Keratinocyte (primary cell): ENCODE data around the gene SORT1.

ENCODE experiments used
- EZH2 ChIP-seq: IDR thresholded peaks from one replicate; pipeline ENCODE4 v1.6.1; 2012; ENCODE audit warnings: inconsistent platforms, mild to moderate bottlenecking, low read length, moderate library complexity
- TF ChIP-seq, protein P1 (sequence below), 3 experiments: IDR thresholded peaks in 1 of 3; conservative IDR thresholded peaks in 1 of 3; optimal IDR thresholded peaks in 1 of 3; 2 replicates in 2 of 3; 3 replicates in 1 of 3; pipeline versions ENCODE3 to v1.5.1; 2011; ENCODE audit warnings: low read length in 3 of 3, mild to moderate bottlenecking in 3 of 3, moderate library complexity in 2 of 3, control low read depth in 1 of 3, inconsistent platforms in 1 of 3; ENCODE audit not compliant: insufficient read depth in 2 of 3; ENCODE audit errors: extremely low read depth in 1 of 3

DNA sequence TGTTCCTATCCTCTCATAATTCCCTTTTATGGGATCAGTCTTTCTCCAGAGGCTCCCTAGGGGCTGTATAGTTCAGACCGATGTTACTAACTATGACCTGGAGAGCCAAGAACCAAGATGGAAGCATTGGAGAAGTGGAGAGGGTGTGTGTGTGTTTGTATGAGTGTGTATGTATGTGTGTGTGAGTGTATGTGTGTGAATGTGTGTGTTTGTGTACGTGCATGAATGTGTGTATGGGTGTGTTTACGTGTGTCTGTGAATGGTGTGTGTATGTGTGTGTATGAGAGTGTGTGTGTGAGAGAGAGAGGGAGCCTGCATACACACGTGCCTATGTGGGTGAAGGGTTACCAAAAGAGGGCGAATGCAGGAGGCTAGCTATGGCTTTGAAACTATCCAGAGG, 95.8 kb downstream of the SORT1 start:
- TF ChIP-seq, protein P1, sequence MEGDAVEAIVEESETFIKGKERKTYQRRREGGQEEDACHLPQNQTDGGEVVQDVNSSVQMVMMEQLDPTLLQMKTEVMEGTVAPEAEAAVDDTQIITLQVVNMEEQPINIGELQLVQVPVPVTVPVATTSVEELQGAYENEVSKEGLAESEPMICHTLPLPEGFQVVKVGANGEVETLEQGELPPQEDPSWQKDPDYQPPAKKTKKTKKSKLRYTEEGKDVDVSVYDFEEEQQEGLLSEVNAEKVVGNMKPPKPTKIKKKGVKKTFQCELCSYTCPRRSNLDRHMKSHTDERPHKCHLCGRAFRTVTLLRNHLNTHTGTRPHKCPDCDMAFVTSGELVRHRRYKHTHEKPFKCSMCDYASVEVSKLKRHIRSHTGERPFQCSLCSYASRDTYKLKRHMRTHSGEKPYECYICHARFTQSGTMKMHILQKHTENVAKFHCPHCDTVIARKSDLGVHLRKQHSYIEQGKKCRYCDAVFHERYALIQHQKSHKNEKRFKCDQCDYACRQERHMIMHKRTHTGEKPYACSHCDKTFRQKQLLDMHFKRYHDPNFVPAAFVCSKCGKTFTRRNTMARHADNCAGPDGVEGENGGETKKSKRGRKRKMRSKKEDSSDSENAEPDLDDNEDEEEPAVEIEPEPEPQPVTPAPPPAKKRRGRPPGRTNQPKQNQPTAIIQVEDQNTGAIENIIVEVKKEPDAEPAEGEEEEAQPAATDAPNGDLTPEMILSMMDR (optimal IDR thresholded peaks at IDR 0.05 in 1 of 3, IDR thresholded peaks at IDR 0.05 in 1 of 3, conservative IDR thresholded peaks at IDR 0.05 in 1 of 3; ENCODE audit: extremely low read depth in 1 of 3, insufficient read depth in 2 of 3, low read length in 3 of 3): no peak
- no peak for TF ChIP-seq EZH2
